Measurements from ENCODE around the gene CD3D.

DNA sequence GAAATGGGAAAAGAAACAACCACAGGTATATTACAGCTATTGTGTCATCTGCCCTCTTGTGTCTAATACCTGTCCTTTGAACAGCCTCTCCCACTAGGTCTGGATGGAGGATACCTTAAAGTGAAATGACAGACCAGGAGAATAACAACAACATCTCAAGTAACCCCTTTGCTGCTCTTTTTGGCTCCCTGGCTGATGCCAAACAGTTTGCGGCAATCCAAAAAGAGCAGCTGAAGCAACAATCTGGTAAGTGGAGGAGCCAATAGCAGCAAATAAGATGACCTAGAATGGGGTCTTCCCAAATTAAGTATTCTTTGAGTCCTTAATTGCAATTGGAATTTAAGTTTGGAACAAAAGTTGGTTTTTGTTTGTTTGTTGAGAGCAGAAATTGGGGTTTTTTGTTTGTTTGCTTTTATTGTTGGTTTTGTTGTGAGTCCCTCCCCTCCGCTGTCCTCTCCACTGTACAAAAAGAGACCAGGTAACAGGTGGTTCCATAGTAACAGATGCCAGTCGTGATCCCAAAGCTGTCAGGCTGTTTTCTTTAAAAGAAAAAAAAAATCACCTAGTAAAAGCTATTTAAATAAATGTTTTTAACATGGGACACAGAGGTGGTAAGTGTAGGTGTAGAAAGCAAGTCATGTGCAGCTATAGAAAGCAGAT, 22.6 kb upstream of the CD3D start:
- TF ChIP-seq, protein P1, sequence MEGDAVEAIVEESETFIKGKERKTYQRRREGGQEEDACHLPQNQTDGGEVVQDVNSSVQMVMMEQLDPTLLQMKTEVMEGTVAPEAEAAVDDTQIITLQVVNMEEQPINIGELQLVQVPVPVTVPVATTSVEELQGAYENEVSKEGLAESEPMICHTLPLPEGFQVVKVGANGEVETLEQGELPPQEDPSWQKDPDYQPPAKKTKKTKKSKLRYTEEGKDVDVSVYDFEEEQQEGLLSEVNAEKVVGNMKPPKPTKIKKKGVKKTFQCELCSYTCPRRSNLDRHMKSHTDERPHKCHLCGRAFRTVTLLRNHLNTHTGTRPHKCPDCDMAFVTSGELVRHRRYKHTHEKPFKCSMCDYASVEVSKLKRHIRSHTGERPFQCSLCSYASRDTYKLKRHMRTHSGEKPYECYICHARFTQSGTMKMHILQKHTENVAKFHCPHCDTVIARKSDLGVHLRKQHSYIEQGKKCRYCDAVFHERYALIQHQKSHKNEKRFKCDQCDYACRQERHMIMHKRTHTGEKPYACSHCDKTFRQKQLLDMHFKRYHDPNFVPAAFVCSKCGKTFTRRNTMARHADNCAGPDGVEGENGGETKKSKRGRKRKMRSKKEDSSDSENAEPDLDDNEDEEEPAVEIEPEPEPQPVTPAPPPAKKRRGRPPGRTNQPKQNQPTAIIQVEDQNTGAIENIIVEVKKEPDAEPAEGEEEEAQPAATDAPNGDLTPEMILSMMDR (IDR thresholded peaks at IDR 0.05), result no peak
- TF ChIP-seq EP300 (IDR thresholded peaks at IDR 0.05), result no peak
- no peak for TF ChIP-seq POLR2A (IDR thresholded peaks at IDR 0.05)
- no peak for TF ChIP-seq POLR2AphosphoS5 (IDR thresholded peaks at IDR 0.05)
